Neural crest cell (in vitro differentiated cells): ENCODE measurements around the gene SNRPA1. TPM values are rescaled to one million over a fixed set of nuclear protein-coding genes. Genes with fewer than 3 reads are reported as not detected.

Source experiments
- DNase-seq: peaks from one replicate; pipeline ENCODE4 v3.0.0; 2021; ENCODE audit warnings: low read depth, mixed read lengths, low spot score
- H3K27ac Mint-ChIP-seq: one replicate; pipeline ENCODE4 v1.8.0; 2021; ENCODE audit warnings: mild to moderate bottlenecking, mixed read lengths; ENCODE audit not compliant: unreplicated experiment
- H3K27me3 Mint-ChIP-seq: 2 replicates; pipeline ENCODE4 v1.8.0; 2021; ENCODE audit warnings: low read depth, mild to moderate bottlenecking, mixed read lengths
- H3K36me3 Mint-ChIP-seq: 2 replicates; pipeline ENCODE4 v1.8.0; 2021; ENCODE audit warnings: low read depth, mild to moderate bottlenecking, mixed read lengths
- H3K4me1 Mint-ChIP-seq: 2 replicates; pipeline ENCODE4 v1.8.0; 2021; ENCODE audit warnings: mixed read lengths
- H3K4me3 Mint-ChIP-seq: one replicate; pipeline ENCODE4 v1.8.0; 2021; ENCODE audit warnings: mild to moderate bottlenecking, mixed read lengths
- H3K9me3 Mint-ChIP-seq: 2 replicates; pipeline ENCODE4 v1.8.0; 2021; ENCODE audit warnings: mixed read lengths
- CTCF ChIP-seq: fragments of 200-600 bp; sonication (generic); conservative IDR thresholded peaks from 2 replicates; pipeline ENCODE4 v1.5.0; 2021; ENCODE audit warnings: antibody characterized with exemption, mild to moderate bottlenecking
- total RNA-seq: library from RNA; stranded (reverse); gene quantifications from 2 replicates; pipeline ENCODE4 v1.2.1, GENCODE V29; 2021

SNRPA1 gene
- total RNA-seq, 1 donor from 2014 or later, result 118 TPM

GRCh38 chr15:101256757-101257156, 38.3 kb downstream of the SNRPA1 start:
- Mint-ChIP-seq H3K27me3 (peaks cover 22% of the 10 kb centered on the region), H3K36me3 (no peaks in the 10 kb centered on the region), H3K9me3 (no peaks in the 10 kb centered on the region), H3K4me3 (no peak overlapping the region), H3K27ac (no peak overlapping the region), H3K4me1 (peaks cover 50% of the 10 kb centered on the region)
- no peak for DNase-seq
- peak; percentile 45 for TF ChIP-seq CTCF

GRCh38 chr15:101255615-101256241, 39.3 kb downstream of the SNRPA1 start:
- TF ChIP-seq CTCF, result no peak
- no peaks in the 10 kb centered on the region for H3K36me3 Mint-ChIP-seq
- DNase-seq, result no peak
- H3K27me3 Mint-ChIP-seq, result peaks cover 22% of the 10 kb centered on the region
- peak overlapping the region; percentile 60 for H3K4me3 Mint-ChIP-seq
- no peak overlapping the region for H3K27ac Mint-ChIP-seq
- no peaks in the 10 kb centered on the region for H3K9me3 Mint-ChIP-seq
- peaks cover 52% of the 10 kb centered on the region for H3K4me1 Mint-ChIP-seq

GRCh38 chr15:101255051-101255395, 40.0 kb downstream of the SNRPA1 start:
- Mint-ChIP-seq H3K36me3 (no peaks in the 10 kb centered on the region), H3K27me3 (peaks cover 21% of the 10 kb centered on the region), H3K4me3 (no peak overlapping the region), H3K4me1 (peaks cover 59% of the 10 kb centered on the region), H3K9me3 (no peaks in the 10 kb centered on the region), H3K27ac (no peak overlapping the region)
- no peak for TF ChIP-seq CTCF
- no peak for DNase-seq

- Mint-ChIP-seq H3K27me3 (peaks cover 18% of the 10 kb centered on the region), H3K4me3 (peak overlapping the region; percentile 72), H3K36me3 (no peaks in the 10 kb centered on the region), H3K4me1 (peaks cover 63% of the 10 kb centered on the region), H3K9me3 (no peaks in the 10 kb centered on the region), H3K27ac (no peak overlapping the region)
- no peak for TF ChIP-seq CTCF
- no peak for DNase-seq
Measured at GRCh38 chr15:101254157-101255050, 40.6 kb downstream of the SNRPA1 start.

GRCh38 chr15:101252836-101253235, 42.2 kb downstream of the SNRPA1 start:
- peak overlapping the region; percentile 95 for H3K4me3 Mint-ChIP-seq
- peaks cover 10% of the 10 kb centered on the region for H3K27me3 Mint-ChIP-seq
- H3K4me1 Mint-ChIP-seq, result peaks cover 54% of the 10 kb centered on the region
- TF ChIP-seq CTCF, result no peak
- H3K9me3 Mint-ChIP-seq, result no peaks in the 10 kb centered on the region
- no peak overlapping the region for H3K27ac Mint-ChIP-seq
- H3K36me3 Mint-ChIP-seq, result no peaks in the 10 kb centered on the region
- no peak for DNase-seq
